LNCAP (cell line): ENCODE results near the gene ERFL.

Source experiments
- TF ChIP-seq, protein P1 (sequence below): fragments of 450-650 bp; IDR thresholded peaks from 2 replicates; pipeline ENCODE4 v1.5.1; 2017; ENCODE audit warnings: mild to moderate bottlenecking

The ERFL gene

DNA sequence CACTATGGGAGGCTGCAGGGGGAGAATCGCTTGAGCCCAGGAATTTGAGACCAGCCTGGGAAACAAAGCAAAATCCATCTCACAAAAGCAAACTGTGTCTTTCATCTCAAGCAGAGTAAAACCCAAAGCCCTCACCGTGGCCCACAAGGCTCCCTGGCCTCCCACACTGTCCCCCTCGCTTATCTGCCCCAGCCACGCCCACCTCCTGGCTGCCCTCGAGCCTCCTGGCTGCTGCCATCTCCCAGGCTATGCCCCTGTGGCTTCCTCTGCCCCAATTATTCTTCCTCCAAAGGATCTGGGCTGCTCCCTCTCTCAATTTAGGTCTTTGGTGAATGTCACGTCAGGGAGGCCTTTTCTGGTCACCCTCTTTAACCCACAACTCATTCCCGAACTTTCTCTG, 27.3 kb upstream of the ERFL start:
- TF ChIP-seq, protein P1, sequence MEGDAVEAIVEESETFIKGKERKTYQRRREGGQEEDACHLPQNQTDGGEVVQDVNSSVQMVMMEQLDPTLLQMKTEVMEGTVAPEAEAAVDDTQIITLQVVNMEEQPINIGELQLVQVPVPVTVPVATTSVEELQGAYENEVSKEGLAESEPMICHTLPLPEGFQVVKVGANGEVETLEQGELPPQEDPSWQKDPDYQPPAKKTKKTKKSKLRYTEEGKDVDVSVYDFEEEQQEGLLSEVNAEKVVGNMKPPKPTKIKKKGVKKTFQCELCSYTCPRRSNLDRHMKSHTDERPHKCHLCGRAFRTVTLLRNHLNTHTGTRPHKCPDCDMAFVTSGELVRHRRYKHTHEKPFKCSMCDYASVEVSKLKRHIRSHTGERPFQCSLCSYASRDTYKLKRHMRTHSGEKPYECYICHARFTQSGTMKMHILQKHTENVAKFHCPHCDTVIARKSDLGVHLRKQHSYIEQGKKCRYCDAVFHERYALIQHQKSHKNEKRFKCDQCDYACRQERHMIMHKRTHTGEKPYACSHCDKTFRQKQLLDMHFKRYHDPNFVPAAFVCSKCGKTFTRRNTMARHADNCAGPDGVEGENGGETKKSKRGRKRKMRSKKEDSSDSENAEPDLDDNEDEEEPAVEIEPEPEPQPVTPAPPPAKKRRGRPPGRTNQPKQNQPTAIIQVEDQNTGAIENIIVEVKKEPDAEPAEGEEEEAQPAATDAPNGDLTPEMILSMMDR: no peak

DNA sequence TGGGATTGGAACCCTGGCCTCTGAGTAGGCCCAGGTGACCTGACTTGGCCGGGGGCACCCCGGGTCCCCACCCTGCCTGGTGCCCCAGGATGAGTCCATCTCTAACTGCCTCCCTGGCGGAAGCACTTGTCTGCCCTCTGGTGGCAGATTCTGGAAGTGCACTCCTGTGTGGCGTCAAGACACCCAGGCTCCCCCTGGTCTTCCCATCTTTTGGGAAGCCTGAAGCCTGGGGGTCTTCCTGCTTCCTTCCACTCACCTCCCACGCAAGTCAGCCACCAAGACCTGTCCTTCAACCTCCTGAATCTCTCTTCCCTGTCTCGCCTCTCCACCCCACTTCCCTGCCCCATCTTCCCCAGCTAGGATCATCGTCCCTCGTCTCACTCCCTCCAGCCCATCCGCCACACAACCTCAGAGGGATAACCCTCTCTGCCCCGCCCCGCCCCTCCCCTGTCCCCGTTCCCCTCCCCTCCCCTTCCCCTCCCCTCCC, 23.5 kb upstream of the ERFL start:
- TF ChIP-seq, protein P1: peak; percentile 76

DNA sequence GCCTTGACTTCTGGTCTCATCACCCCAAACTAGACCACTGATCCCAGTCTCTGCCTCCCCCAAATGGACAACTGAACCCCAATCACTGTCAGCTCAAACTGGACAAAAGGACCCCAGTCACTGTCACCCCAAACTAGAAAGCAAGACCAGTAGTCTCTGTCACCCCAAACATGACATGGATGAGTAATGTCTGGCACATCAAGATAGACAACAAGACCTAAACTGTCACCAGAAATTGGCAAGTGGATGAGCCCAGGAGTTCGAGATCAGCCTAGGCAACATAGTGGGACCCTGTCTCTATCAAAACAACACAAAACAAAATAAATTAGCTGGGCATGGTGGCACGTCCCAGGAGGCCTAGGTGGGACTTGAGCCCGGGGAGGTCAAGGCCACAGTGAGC, 18.8 kb upstream of the ERFL start:
- TF ChIP-seq, protein P1: no peak

DNA sequence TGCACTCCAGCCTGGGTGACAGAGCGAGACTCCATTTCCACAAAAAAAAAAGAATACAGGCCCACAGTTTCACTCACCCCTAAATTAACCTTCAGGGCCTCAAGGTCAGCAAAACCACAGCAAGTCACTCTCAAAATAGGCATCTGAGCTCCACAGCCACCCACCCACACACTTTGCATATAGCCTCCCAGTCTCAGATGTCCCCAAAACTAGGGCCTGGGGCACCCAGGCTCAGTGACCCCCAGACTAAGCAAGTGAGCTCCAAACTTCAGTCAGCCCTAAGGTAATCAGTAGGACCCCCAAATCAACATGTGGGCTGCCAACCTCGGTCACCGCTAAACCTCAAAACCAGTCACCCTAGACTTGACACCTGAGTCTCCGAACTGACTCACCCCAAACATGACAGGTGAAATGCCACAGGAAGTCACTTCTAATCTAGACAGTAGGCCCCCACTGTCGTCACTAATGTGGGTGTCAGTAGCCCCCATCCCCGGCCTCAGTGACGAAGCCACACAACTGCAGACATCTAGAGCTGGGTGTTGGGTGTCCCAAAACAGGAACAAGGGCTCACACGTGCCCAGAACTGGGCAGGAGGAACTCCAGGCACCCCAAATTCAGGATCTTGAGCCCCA, 17.0 kb upstream of the ERFL start:
- TF ChIP-seq, protein P1: no peak

DNA sequence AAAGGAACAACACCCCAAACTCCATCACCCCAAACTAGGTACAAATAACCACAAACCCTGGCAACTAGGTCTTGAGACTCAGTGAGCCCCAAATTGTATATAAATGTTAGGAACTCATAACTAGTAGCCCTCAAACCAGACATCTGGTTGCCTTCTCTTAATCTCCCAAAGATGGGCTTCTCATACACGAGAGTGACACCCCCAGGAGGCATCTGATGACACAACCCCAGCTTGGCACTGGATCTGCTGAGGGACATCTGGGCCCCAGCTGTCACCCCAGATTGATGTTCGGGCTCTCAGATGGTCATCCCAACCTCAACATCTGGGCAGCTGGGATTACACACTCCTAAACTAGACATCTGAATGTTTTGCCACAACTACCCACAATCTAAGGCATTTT, 16.1 kb upstream of the ERFL start:
- TF ChIP-seq, protein P1: no peak

DNA sequence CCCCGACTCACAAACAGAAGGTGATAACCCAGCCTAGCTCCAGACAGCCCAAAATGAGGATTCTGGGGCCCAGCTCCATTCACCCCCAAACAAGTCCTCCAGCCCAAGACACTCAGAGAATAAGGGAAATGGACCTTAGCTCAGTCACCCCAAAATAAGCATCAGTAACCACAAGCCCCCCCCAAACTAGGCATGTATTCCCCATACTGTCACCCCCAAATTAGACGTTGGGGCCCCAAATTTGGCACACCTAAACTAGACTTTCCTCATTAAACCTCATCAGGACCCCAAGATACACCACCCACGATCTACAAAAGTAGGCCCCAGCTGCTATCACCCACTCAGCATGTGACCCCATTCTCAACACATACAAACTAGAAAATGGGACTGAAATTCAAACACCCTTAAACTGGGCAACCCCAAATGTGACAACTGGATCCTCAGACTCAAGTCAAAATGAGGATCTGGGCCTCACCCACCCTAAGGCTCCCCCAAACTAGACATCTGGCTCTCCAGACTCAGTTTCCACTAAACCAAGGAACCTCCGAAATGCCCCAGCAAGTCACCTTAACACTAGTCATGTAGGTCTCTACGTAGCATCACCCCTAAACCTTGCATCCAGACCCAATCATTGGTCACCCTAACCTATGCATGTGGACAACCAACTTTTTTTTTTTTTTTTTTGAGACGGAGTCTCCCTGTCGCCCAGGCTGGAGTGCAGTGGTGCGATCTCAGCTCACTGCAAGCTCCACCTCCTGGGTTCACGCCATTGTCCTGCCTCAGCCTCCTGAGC, 13.4 kb upstream of the ERFL start:
- TF ChIP-seq, protein P1: no peak

DNA sequence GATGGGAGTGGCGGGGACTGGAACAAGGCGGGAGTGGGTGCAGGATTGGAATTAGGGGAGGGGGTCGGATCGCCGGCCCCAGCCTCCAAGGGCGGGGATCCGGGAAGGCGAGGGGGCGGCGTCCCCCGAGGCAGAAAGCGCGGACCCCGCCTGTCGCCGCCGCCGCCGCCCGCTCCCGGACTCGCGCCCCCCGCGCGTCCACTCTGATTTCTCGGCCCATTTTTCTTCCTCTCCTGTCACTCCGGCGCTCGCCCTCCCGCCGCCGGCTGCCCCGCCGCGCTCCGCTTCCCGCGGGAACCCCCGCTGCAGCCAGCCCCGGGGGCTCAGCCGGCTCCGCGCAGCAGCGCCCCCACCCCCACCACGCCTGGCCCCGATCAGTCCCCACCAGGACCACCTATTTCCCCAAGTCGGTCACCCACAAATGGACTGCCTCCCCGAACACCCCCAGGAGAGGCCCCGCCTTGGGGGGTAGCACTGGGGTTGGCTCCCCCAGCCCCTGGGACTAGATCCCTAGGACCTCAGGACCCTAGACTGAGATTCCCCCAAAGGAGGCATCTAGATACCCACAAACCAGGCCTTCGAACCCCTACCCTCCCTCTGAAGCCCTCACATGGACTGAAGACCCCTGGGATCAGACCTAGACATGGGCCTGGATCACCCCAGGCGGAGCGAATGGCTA, 12.6 kb upstream of the ERFL start:
- TF ChIP-seq, protein P1: no peak
